Pancreas (tissue), 10 donors: ENCODE results near the gene NUDT3. TPM values are rescaled to one million over a fixed set of nuclear protein-coding genes. Genes with fewer than 3 reads are reported as not detected.

ENCODE experiments used
- ATAC-seq, 4 donors: fragments of 200-7000 bp; cut with Tn5 transposase; one replicate each; pipeline versions ENCODE4 v1.8.0 to v1.9.1; 2020; ENCODE audit warnings: mild to moderate bottlenecking in 4 of 4, moderate library complexity in 4 of 4
- DNase-seq, 6 donors: peaks; one replicate each; pipeline ENCODE4 v3.0.0-alpha.2; 2020
- FAIRE-seq: peaks from 2 replicates; lab custom pipeline; 2012; peaks lifted over from hg19 to GRCh38; lab: Jason Lieb, UNC
- H3K27ac ChIP-seq, 4 donors: fragments of 200-600 bp; sonication (generic); 1 replicate in 3 of 4; 2 replicates in 1 of 4; pipeline versions ENCODE4 v1.5.0 to v1.8.0; 2020
- H3K27me3 ChIP-seq, 4 donors: fragments of 200-600 bp; one replicate each; pipeline ENCODE4 v1.8.0; 2021
- H3K36me3 ChIP-seq, 3 donors: fragments of 200-600 bp; sonication (generic) in 1 of 3; one replicate each; pipeline versions ENCODE4 v1.5.0 to v1.8.0; 2020 to 2021
- H3K4me1 ChIP-seq, 3 donors: fragments of 200-600 bp; one replicate each; pipeline ENCODE4 v1.8.0; 2021
- H3K4me3 ChIP-seq, 4 donors: fragments of 200-600 bp; sonication (generic) in 2 of 4; one replicate each; pipeline versions ENCODE4 v1.5.0 to v1.8.0; 2020 to 2021
- H3K9me3 ChIP-seq, 4 donors: fragments of 200-600 bp; one replicate each; pipeline ENCODE4 v1.8.0; 2021
- WGBS, 2 donors: extraction: QIAGEN DNeasy Blood & Tissue Kit; methylation state at CpG; one replicate each; pipeline ENCODE4 v1.1.7; 2013; 5-methylcytosine and 5-hydroxymethylcytosine counted together
- intact Hi-C, 3 donors: fragments of 100-400 bp; cut with DNase I; formaldehyde crosslinking; loops; one replicate each; pipeline versions ENCODE4 v1.11.1 to v1.14.2; 2022
- polyA plus RNA-seq, 2 donors: library from polyadenylated mRNA; stranded (reverse); fragments of 200-250 nt; gene quantifications; one replicate each; pipeline ENCODE4 v1.2.3, GENCODE V29; 2013
- total RNA-seq, 6 donors: library from RNA; stranded (reverse); fragmentation: NEBNext Ultra II Directional in 4 of 6; extraction: Animal tissue kit (Norgen Biotek cat#: 25700) in 4 of 6; gene quantifications; one replicate each; pipeline versions ENCODE4 v1.2.1 to v1.2.4, GENCODE V29; 2021 to 2023
- TF ChIP-seq, protein P1 (sequence below), 4 donors: fragments of 200-600 bp; sonication (generic) in 3 of 4; IDR thresholded peaks; one replicate each; pipeline versions ENCODE4 v1.5.0 to v1.8.0; 2021; ENCODE audit warnings: antibody characterized with exemption in 4 of 4
- donor health status: healthy with polysubstance abuse.
- donor health status: DM: no; HTN: no; CAD: no; lungs with moderate emphysema.
- donor health status: DM: no; HTN: no; CAD: no.
- donor health status: control.
- donor health status: control.
- donor health status: Bipolar disorder and iron deficiency.
- donor health status: DM: yes; HTN: yes; CAD: no.
- donor health status: DM: no; HTN: no; CAD: no.
- donor health status: DM: no; HTN: no; CAD: no.
- donor health status: DM: yes; HTN: yes; CAD: no.

The NUDT3 gene
- total and polyA plus RNA-seq, 8 donors, result 7.1 to 20.7 (median 14.0) TPM

DNA sequence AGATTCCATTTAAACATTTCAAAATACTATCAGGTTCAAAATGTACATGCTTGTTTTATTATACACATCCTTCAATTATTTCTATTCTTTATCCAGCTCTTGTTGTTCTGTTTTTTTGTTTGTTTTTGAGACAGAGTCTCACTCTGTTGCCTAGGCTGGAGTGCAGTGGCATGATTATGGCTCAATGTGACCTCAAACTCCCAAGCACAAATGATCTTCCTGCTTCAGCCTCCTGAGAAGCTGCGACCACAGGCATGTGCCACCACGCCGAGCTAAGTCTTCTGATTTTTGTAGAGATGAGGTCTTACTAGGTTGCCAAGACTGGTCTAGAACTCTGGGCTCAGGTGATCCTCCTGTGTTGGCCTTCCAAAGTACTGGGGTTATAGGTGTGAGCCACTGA is 99.5 kb downstream of the NUDT3 start:
- Histone ChIP-seq H3K36me3 (peaks cover 4 to 9% (median 4%) of the 10 kb centered on the region in 3 donors), H3K9me3 (no peaks in the 10 kb centered on the region), H3K4me1 (peaks cover 0 to 1% (median 0%) of the 10 kb centered on the region in 3 donors), H3K27ac (no peak overlapping the region), H3K4me3 (no peak overlapping the region), H3K27me3 (no peaks in the 10 kb centered on the region)
- intact Hi-C loops, result no loop called here
- TF ChIP-seq, protein P1, sequence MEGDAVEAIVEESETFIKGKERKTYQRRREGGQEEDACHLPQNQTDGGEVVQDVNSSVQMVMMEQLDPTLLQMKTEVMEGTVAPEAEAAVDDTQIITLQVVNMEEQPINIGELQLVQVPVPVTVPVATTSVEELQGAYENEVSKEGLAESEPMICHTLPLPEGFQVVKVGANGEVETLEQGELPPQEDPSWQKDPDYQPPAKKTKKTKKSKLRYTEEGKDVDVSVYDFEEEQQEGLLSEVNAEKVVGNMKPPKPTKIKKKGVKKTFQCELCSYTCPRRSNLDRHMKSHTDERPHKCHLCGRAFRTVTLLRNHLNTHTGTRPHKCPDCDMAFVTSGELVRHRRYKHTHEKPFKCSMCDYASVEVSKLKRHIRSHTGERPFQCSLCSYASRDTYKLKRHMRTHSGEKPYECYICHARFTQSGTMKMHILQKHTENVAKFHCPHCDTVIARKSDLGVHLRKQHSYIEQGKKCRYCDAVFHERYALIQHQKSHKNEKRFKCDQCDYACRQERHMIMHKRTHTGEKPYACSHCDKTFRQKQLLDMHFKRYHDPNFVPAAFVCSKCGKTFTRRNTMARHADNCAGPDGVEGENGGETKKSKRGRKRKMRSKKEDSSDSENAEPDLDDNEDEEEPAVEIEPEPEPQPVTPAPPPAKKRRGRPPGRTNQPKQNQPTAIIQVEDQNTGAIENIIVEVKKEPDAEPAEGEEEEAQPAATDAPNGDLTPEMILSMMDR (IDR thresholded peaks at IDR 0.05), result no peak
- no peak for ATAC-seq
- no peak for FAIRE-seq
- WGBS, 2 donors, result 98 to 99% methylated on average over 3 of the region's 3 CpGs
- DNase-seq, result no peak

DNA sequence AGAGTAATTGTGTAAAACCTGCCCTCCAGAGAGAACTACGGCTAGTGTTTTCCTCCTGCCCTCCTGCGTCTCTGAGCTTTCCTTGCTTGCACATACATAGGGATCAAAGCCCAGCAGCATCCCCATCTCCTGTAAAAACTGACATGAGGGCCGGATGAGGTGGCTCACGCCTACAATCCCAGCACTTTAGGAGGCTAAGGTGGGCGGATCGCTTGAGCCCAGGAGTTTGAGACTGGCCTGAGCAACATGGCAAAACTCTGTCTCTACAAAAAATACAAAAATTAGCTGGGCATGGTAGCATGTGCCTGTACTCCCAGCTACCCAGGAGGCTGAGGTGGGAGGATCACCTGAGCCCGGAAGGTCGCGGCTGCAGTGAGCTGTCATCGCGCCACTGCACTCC is 103.3 kb downstream of the NUDT3 start:
- ATAC-seq (no peak), FAIRE-seq (no peak), DNase-seq (no peak)
- TF ChIP-seq, protein P1 (IDR thresholded peaks at IDR 0.05), result no peak
- Histone ChIP-seq H3K4me3 (no peak overlapping the region), H3K27ac (no peak overlapping the region), H3K9me3 (no peaks in the 10 kb centered on the region), H3K4me1 (peaks cover 0 to 9% (median 0%) of the 10 kb centered on the region in 3 donors), H3K27me3 (no peaks in the 10 kb centered on the region), H3K36me3 (peaks cover 4 to 9% (median 4%) of the 10 kb centered on the region in 3 donors)
- intact Hi-C loops, result no loop called here
- 96 to 97% methylated on average over 11 of the region's 11 CpGs for WGBS, 2 donors

DNA sequence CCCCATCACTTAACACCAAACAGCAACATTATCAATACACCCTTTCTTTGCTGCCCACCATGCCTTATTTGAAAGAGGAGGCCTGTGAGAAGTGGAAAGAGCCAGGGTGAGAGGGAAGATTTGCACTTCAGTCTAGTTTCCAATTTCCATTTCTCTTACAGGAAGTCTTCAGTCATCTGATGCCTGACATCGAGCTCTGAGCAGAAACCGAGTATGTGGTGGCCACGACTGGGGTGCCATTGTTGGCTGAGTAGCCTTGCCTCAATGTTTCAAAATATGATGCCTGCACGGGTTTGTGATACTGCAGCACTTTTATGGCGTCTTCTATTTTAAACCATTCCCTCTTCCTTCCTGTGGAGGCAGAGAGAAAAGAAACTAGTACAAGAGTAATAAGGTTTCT is 103.9 kb downstream of the NUDT3 start:
- no peak for DNase-seq
- intact Hi-C loops, result no loop called here
- 79 to 81% methylated on average over 5 of the region's 5 CpGs for WGBS, 2 donors
- peaks cover 4 to 9% (median 4%) of the 10 kb centered on the region in 3 donors for H3K36me3 ChIP-seq
- no peaks in the 10 kb centered on the region for H3K27me3 ChIP-seq
- no peak for ATAC-seq
- no peaks in the 10 kb centered on the region for H3K9me3 ChIP-seq
- H3K4me1 ChIP-seq, result peaks cover 0 to 9% (median 0%) of the 10 kb centered on the region in 3 donors
- no peak overlapping the region for H3K4me3 ChIP-seq
- FAIRE-seq, result no peak
- TF ChIP-seq, protein P1 (IDR thresholded peaks at IDR 0.05), result no peak
- no peak overlapping the region for H3K27ac ChIP-seq

DNA sequence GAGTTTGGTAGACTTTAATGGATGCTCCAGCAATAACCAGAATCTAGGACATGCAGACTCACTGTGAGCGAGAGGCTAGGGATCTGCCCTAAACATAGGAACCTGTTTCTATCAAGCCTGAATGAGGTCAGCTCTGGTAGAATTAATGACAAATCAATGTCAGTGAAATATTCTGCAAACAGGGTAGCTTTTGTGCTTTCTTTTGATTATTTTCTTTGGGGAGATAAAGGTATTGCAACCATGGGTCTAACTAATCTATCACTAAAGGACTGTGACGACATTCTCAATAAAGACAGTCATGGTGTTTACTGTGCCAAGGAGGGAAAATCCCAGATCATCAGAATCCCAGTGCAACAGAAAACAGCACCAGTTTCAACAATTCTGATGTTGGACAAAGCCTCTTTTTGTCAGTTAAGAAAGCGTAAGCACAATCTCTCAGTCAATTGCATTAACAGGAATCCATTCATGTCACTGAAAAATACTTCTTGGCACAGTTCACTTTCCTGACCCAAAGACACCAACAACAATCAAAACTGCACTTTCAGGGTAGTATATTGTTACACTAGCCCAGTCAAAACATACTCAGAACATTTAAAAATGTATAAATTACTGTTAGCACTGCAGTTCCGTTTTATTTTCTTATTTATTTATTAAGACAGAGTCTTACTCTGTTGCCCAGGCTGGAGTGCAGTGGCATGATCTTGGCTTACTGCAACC is 106.9 kb downstream of the NUDT3 start:
- no peak for DNase-seq
- FAIRE-seq, result no peak
- no peak overlapping the region for H3K4me3 ChIP-seq
- H3K27me3 ChIP-seq, result no peaks in the 10 kb centered on the region
- peak in 3 of 4 donors; percentile 49 to 81 (median 58) for ATAC-seq
- H3K27ac ChIP-seq, result peak overlapping the region in 3 of 4 donors; percentile 47 to 59 (median 52)
- no peaks in the 10 kb centered on the region for H3K36me3 ChIP-seq
- intact Hi-C loops, result no loop called here
- TF ChIP-seq, protein P1 (IDR thresholded peaks at IDR 0.05), result no peak
- WGBS, 2 donors, result 63 to 66% methylated on average over 4 of the region's 4 CpGs
- H3K9me3 ChIP-seq, result no peaks in the 10 kb centered on the region
- peaks cover 0 to 9% (median 0%) of the 10 kb centered on the region in 3 donors for H3K4me1 ChIP-seq
